ENCODE data around the gene CHKB. TPM values are rescaled to one million over a fixed set of nuclear protein-coding genes. Genes with fewer than 3 reads are reported as not detected.

CHKB gene
- total RNA-seq, 1 donor from 2014 or later: 37.8 TPM

Other genes with a start within 250 kb of the CHKB start
- gene PPP6R2, start 239.5 kb downstream of the CHKB start, total RNA-seq: 42.4 TPM
- 47.7 TPM for gene SBF1, start 107.8 kb downstream of the CHKB start, total RNA-seq
- gene ADM2, start 101.3 kb downstream of the CHKB start, total RNA-seq: not detected
- gene MIOX, start 96.0 kb downstream of the CHKB start, total RNA-seq: not detected
- gene LMF2, start 75.1 kb downstream of the CHKB start, total RNA-seq: 24.9 TPM
- 26.7 TPM for gene NCAPH2, start 74.6 kb downstream of the CHKB start, total RNA-seq
- not detected for gene SCO2, start 57.3 kb downstream of the CHKB start, total RNA-seq
- gene TYMP, start 52.8 kb downstream of the CHKB start, total RNA-seq: 15.5 TPM
- gene KLHDC7B, start 37.0 kb downstream of the CHKB start, total RNA-seq: not detected
- not detected for gene SYCE3, start 19.9 kb downstream of the CHKB start, total RNA-seq
- 370 TPM for gene CPT1B, start 4.4 kb downstream of the CHKB start, total RNA-seq
- 0.57 TPM for gene MAPK8IP2, start 17.9 kb upstream of the CHKB start, total RNA-seq
- gene ARSA, start 45.3 kb upstream of the CHKB start, total RNA-seq: 21.3 TPM
- gene SHANK3, start 90.0 kb upstream of the CHKB start, total RNA-seq: 22.2 TPM
- gene ACR, start 155.4 kb upstream of the CHKB start, total RNA-seq: 0.27 TPM
- 6.8 TPM for gene RABL2B, start 200.8 kb upstream of the CHKB start, total RNA-seq

Measured in Right ventricle myocardium inferior (tissue), 1 donor.